ENCODE measurements around the gene THOC6. TPM values are rescaled to one million over a fixed set of nuclear protein-coding genes. Genes with fewer than 3 reads are reported as not detected.

THOC6 gene
- total and polyA plus RNA-seq, 9 of the 15 experiments (the other 6 are each of a cell fraction or from before 2014, with no cell fraction given): 2.5 to 65.4 (median 42.3) TPM

- TF ChIP-seq ZBTB33 (CRISPR knock-in tag; IDR thresholded peaks at IDR 0.05): no peak
- peak; percentile 45 for TF ChIP-seq MEIS2 (IDR thresholded peaks at IDR 0.05; ENCODE audit: partially characterized antibody)
- 0 out of 2 replicates have a peak, but pooled peaks have one; percentile 35 for TF ChIP-seq ETV1 (tag; conservative IDR thresholded peaks at IDR 0.05; ENCODE audit: low read depth)
- TF ChIP-seq LCOR (CRISPR knock-in tag; IDR thresholded peaks at IDR 0.05): peak; percentile 57; the same call in 1 of the 2 replicates
- TF ChIP-seq ZNF592 (IDR thresholded peaks at IDR 0.05): peak; percentile 81
- peak; percentile 75; the same call in 1 of the 2 replicates for TF ChIP-seq PATZ1 (CRISPR knock-in tag; IDR thresholded peaks at IDR 0.05; ENCODE audit: borderline replicate concordance)
- peak in 1 of 2 experiments; percentile 53; a peak in 1 of 4 replicates for TF ChIP-seq ZNF639 (CRISPR knock-in tag; conservative IDR thresholded peaks at IDR 0.05 in 1 of 2, IDR thresholded peaks at IDR 0.05 in 1 of 2)
- TF ChIP-seq CHD2 (IDR thresholded peaks at IDR 0.05; ENCODE audit: low read depth, low read length): no peak
- 0 out of 2 replicates have a peak, but pooled peaks have one; percentile 27 for TF ChIP-seq CREM (IDR thresholded peaks at IDR 0.05; ENCODE audit: low read depth)
- peak; percentile 49; the same call in 1 of the 2 replicates for TF ChIP-seq ZNF589 (CRISPR knock-in tag; IDR thresholded peaks at IDR 0.05; ENCODE audit: low read depth)
- peak; percentile 29 for TF ChIP-seq POLR2B (IDR thresholded peaks at IDR 0.05; ENCODE audit: low read depth, partially characterized antibody)
- TF ChIP-seq SPI1 (IDR thresholded peaks at IDR 0.05; ENCODE audit: borderline replicate concordance, low read depth, low read length): peak; percentile 80
- TF ChIP-seq SNAPC5 (CRISPR knock-in tag; IDR thresholded peaks at IDR 0.05): no peak
Observed at GRCh38 chr16:3007059-3007956, 16.5 kb upstream of the THOC6 start (continued).

Measured in K562 (cell line).